NCI-H2196 (cell line): ENCODE measurements around the gene KRT84.

ENCODE experiments used
- DNase-seq: peaks from one replicate; lab custom pipeline; 2025; ENCODE audit not compliant: unreplicated experiment; lab: John Stamatoyannopoulos, UW

KRT84 gene

DNA sequence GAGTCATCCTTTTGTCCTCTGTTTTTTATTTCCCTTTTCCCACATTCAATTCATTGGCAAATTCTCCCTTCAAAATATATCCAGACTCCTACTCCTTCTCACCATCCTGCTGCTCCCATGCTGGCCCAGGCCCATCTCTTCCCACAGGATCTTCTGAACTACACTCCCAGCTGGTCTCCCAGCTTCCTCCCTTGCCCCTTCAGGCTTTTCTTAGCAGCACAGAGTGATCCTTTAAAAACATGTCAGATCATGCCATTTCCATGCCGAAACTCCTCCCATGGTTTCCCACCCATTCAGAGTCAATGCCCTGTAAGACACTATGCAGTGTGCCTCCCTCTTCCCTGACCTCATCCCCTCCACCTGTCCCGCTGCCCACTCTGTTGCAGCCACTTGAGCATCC, 2.4 kb upstream of the KRT84 start:
- DNase-seq = no peak

DNA sequence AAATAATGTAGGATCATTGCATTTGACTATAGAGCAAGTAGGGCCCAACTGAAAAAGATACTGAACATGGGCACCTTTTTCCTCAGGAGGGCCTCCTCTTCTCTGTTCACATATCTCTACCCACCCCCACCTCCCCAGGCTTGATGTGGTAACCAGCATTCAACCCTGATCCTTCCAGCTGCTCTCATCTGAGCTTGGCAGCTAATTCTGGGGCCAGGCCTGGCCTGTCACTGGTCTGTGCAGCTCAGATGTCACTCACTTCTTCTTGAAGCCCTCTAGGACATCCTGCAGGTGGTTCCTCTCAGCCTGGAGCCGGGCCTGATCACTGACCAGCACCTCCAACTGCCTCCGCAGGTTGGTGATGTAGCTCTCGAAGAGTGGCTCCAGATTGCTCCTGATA, 2.1 kb downstream of the KRT84 start:
- no peak for DNase-seq

DNA sequence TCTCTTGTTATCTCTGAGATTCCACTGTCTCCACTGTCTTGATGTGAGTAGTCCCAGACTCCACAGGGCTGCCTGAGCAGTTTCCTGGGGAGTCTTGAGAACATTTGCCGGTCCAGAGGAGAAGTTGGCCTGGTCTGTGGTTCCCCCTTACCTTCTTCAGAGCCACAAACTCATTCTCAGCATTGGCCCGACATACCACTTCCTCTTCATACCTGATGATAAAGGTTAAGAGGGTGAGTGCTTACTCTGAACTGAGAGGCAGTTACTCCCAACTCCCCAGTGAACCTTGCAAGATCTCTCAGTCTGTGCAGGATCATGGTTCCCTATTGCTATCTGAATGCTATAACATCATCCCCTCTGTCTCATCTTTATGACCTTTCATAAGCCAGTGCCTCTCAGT, 2.6 kb downstream of the KRT84 start:
- no peak for DNase-seq

DNA sequence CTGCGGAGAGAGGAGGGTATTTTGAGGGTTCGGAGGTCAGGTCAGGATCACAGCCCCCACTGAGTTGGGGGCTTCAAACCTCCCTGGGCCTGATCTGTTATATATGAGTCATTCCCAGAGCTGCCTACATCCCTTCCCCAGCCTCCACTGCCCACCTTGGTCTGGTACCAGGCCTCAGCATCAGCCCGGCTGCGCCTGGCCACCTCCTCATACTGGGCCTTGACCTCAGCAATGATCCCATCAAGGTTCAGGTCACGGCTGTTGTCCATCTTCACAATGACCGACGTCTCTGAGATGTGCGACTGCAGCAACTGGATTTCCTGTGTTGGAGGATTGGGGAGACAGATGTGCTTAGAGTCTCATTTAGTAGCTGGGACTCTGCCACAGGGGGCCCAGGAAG, 4.2 kb downstream of the KRT84 start:
- no peak for DNase-seq

DNA sequence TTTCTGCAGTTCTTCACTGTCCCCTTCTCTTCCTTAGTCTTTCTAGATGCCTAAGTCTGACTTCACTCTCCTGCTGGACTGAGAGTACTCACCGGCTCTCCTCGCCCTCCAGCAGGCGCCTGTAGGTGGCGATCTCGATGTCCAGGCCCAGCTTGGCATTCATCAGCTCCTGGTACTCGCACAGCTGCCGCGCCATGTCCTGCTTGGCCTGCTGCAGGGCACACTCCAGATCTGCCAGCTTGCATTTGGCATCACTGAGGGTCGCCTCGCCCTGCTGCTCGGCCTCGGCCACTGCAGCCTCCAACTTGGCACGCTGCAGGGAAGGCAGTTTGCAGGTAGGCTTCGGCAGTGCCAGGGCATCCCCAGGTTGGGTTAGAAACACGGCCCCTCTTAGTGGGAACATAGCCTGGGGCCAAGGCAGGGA, 5.2 kb downstream of the KRT84 start:
- DNase-seq = peak; percentile 64

DNA sequence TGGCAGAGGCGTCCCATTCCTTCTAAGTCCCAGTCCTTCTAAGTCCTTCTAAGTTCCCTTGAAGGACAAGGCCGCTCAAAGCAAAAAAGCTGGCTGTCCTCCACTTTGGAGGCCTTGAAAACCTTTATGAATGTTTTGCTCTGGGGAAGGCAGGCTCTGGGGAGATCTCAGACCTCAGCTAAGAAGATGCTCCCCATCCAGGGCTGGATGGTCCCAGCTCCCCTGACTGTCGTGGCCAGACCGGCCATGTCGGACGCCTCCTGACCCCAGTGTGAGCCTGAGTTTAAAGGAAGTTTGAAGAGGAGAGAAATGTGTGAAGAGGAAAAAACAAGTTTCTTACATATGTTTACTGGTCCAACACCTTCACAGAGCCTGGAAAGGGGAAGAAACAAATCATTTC, 5.9 kb downstream of the KRT84 start:
- DNase-seq = no peak

DNA sequence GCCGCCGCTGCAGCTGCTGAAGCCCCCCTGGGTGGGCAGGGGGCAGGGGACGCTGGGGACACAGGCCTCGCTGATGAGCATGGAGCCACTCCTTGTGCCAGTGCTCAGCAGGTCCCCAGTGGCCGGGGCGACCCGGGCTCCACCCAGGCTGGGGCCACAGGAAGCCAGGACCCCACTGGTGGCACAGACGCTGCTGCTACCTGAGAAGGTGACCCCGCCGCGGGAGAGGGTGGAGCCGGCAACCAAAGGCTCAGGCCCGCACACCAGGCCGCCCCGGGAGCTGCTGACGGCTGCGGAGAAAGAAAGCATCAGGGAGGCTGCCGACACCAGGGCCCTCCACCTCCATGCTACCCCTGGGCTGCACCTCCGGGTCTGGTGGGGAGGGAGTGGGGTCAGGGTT, 7.4 kb downstream of the KRT84 start:
- no peak for DNase-seq

DNA sequence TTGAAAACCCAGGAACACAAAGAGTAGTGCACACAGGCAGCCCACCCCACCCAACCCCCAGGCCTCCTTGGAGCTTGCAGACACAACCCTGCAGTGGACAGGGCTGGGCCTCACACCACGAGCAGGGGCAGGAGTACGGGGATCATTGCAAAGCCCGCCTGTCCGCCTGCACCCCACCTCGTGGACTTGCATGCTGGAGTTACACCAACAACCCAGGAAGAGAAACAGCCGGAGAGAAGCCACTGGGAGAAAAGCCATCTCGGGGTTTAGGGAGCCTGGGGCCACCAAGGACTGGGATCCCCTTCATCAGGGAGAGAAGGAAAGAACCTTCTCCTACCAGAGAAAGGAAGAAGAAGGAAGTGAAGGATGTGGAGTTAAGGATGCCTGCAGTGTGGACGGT, 8.2 kb downstream of the KRT84 start:
- DNase-seq = no peak

DNA sequence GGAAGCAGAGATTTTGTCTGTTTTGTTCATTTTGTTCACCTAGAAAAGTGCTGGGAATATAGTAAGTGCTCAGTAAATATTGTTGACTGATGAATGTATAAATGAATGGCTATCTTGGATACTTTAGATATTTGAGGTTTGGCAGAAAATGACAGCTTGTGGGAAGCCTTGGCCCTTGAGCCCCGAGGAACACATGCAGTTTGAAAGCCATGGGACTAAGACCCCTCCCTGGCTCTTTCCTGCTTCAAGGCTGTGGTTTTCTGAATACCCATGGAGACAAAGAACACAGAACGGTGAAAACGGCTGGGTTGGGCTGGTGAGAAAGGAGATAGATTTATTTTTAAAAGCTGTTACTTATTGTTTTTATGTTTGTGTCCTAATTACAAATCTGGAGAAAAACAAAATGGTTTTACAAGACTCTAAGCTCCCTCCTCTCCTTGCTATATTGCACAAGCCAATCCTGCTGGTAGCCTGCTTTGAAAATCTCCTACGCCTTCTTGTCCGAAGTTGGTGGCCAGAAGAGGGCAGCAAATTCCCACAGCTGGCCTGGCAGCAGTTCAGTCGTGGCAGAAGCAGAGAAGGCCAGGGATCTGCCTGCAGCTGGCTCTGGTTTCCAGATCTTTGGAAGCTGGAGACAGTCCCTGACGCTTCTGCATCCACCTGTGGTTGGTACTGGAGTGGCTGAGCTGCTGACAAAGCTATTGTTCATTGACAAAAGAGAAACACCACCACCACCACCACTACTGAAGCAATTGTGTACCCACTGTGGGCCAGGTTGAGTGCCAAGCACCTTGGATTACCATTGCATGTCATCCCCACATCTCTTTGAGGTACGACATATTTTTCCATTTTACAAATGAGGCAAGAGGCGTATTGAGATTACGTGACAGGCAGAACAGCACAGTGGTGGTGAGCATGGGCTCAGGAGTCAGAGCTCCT, 13.0 kb downstream of the KRT84 start:
- DNase-seq = peak; percentile 90

DNA sequence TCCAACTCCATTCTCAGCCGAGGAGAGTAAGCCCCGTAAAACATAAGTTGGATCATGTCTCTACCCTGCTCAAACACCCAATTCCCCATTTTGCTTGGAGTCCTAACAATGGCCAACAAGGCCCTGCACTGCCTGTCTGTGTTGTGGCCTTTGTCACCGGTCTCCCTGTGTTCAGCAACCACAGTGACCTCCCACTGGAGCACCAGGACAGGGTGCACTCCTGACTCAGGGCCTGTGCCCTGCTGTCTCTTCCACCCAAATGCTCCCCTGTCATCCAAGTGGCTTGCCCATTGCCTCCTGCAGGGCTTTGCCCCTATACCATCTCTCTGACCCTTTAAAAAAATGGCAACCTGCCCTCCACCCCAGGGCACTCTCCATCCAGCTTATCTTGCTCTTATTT, 13.7 kb downstream of the KRT84 start:
- no peak for DNase-seq

DNA sequence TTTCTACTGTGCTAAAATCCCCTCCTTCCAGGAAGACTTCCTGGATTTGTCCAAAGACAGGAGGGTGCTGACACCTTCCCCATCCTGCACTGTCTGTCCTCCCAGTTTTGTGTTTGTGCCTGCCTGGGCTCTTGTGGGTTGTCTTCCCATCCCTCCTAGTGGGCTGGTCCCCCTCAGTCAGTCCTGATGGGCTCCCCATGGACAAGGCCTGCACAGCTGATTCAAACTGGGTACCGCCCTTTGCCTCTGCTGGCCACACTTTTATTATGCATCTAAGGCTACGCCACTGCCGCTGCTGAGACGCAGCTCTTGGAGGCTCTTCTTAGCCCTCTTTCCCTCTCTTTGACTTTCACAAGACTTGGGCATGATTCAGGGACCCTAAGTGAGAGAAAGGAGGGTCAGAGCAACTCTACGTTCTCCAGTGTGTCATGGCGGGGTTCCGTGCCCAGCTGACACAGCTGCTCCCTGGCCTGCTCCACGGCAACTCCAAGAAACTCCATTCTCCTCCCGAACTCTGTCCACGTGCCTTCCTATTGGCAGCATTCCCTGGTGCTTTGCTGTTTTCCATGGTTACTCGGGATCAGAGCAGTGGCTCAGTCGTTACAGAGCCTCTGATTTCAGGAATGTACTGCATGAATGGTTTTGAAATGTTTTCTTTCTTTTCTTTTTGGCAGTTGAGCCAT, 14.4 kb downstream of the KRT84 start:
- no peak for DNase-seq

DNA sequence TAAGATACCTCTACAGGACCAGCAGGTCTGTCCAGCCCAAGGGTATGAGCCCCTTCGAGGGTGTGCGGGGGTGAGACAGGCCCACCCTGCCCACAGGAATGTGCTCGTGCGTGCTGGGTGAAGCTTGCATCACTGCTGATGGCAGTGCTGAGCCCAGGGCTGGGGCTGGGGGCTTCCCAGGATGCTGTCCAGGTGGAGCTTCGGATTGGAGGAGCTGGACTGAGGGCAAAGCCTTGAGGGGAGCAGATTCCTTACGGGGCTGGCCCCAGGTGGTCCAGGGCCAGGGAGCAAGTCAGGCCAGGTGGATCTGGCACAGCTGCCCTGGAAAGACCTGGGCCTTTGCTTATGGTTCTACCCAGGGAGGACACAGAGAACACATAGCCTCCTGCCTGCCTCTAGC, 15.6 kb downstream of the KRT84 start:
- no peak for DNase-seq

DNA sequence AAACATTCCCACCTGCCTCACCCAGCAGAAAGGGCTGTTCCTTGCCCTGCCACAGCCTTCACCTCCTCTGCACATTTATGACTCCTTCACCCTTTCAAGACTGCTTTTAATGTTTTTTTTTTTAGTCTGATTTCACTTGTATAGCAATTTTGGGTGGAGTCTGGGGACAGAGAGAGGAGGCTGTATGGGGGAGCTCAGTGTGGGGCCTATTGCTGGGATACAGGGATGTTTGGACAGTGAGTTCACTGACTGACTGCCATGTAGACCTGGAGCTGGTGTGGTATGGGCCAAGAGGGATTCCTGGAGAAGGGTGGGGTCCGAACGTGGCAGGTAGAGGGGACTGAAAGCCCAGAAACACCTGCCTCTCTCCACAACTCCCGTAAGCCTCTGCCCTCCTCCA, 16.2 kb downstream of the KRT84 start:
- DNase-seq = no peak

DNA sequence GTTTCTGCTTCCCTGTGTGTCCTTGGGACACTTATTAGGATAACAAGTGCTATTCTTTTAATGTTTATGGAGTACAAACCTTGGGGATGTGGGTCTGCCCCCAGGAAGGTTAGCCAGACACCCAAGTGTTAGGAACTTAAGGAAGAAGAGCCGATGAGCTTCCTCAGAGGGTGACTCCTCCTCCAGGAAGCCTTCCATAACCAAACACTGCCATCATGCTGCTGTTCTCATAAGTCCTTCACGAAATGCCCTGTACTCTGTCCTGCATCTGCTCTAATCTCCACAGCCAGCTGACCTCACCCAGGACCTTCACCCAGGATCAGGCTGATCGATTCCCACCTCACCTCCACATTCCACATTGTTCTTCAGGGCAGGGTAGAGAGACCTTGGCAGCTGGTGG, 16.9 kb downstream of the KRT84 start:
- DNase-seq = no peak

DNA sequence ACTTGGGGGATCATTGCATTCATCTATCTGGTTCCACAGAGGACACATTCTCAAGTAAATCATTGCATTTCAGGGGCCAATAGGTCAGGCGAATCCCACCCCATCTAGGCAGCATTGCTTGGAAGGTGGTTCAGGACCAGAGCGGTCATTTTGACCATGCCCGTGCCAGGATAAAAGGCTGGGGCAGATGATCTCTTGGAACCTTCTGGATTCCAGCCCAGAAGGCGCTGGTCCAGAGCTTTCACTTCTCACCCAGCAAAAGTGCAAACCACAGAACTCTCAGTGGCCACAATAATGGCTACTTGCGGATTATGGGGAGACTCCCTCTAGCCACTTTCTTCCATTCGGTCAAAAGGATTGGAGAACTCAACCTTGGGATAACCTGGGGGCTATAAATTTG, 17.6 kb downstream of the KRT84 start:
- no peak for DNase-seq

DNA sequence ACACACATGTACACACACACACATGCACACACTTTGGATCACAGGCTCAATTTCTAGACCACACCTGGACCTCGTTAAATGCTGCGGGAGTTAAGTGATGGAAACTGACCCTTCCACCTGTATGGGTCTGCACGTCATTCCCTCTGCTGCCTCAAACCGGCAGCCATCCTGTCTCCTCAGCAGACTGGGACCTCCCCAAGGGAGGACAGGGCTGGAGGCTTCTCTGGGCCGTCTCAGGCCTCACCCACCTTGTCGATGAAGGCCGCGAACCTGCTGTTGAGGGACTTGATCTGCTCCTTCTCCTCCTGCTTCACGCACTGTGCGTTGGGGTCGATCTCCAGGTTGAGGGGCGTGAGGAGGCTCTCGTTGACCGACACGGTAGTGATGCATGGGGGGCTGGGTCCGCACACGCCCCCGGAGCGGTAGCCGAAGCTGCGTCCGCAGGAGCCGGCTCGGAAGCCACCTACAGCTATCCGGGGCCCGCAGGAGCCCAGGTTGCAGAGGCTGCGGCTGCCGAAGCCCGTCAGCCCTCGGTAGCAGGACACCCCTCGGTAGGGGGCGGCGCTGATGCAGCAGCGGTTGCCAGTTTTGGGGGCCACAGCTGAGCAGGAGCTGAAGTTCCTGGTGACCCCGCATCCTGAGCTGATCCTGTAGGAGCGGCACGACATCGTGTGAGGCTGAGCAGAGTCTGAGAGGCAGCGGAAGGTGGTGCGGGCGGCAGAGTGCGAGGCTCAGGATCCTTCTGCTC, 18.5 kb downstream of the KRT84 start, which contains the start of gene KRT85:
TSS of gene KRT85 (minus strand) at position 744 of the 748 bp plus-strand sequence. CDS start at position 668, 76 bp downstream.
- no peak for DNase-seq

DNA sequence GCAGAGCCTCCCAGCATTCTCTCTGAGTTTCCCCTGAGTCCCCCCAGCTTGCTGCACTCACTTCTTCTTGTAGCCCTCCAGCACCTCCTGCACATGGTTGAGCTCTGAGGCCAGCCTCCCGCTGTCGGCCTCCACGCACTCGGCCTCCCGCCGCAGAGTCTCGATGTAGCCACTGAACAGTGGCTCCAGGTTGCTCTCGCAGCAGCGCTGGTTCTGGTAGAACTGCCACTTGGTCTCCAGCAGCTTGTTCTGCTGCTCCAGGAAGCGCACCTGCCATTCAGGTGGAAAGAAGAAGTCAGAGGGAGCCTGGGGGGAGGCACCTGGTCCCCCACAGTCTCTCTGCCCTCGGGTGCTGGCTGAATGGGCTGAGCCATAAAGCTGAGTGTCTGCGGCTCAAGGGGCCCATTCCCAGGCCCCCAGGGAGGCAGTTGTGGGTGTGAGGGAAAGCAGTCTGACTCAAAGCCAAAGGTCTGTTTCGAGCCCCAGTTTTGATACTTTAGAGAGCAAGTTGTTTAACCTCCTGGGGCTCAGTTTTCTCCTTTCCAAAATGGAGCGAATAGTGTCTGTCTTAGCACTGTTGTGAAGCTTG, 20.5 kb downstream of the KRT84 start:
- no peak for DNase-seq

DNA sequence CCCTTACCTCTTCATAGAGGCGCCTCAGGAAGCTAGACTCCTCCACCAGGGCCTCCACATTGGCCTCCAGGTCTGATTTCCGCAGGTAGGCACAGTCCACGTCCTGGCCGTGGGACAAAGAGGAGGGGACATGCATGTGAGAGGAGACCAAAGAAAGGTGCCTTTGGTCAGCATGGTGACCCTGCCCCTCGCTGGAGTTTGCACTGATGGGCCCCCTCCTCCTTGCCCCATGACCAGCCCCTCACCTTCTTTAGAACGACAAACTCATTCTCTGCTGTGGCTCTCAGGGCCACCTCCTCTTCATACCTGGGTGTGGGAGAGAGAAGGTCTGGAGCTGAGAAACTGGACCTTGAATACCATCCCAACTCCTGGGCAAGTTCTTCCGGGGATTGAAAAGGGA, 21.4 kb downstream of the KRT84 start:
- DNase-seq = no peak

DNA sequence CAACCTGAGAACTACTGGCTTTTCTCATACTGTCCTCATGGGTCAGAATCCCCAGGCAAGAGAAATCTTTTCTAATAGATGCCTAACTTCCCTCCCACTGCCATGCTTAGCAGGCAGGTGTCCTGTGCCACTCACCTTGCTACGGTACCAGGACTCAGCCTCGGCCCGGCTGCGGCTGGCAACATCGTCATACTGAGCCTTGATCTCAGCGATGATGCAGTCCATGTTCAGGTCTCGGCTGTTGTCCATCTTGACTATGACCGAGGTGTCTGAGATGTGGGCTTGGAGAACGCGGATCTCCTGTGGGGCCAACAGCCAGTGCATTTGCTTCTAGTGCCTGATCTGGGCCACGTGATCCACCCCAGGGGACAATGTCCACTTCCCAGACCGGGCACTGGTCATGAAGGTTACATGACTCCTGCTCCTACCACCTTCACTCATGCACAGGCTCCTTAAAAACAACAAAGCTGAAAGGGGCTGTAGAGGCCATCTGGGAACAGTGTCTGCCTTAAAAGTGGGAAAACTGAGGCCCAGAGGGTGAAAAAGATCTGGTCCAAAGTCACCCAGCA, 22.3 kb downstream of the KRT84 start:
- no peak for DNase-seq

DNA sequence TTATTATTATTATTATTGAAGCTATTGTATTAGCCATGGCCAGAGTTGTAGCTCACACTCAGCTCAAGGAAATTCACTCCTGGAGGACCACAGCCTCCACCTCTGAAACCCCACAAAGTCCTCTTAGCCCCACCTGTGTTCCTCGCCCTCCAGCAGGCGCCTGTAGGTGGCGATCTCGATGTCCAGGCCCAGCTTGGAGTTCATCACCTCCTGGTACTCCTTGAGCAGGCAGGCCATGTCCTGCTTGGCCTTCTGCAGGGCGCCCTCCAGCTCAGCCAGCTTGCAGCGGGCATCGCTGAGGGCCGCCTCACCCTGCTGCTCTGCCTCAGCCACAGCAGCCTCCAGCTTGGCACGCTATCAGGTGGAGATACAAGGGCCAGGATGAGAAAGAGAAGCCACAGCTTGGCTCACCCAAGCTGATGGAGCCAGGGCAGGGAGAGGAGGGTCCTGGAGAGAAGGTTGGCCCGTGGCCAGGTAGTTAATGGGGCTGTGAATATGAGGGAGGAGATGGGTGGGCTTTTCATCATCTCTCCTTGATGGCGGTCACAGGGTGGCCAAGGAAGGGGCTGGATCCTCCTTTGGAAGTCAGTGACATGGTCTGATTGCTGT, 23.2 kb downstream of the KRT84 start:
- DNase-seq = no peak

DNA sequence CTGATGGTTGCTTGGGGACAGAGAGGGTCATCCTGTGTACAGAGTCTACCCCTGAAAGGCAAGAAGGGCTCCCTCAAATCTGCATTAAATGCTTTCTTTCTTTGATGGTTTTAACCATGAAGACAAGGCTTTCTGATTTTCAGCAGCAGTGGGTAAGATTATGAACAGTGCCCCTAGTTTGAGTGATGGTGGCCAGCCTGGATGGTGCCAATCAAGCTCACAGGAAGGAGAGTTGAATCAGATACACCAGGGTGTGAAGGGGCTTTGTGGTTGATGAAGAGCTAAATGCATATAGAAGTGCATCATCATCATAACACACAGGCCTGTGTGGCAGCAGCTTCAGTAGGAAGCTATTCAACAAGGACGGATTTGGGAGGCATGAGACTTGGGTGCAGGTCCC, 23.9 kb downstream of the KRT84 start:
- no peak for DNase-seq
